Skeletal muscle cell (primary cell): ENCODE results near the gene COL8A1.

Source experiments
- DNase-seq: peaks from one replicate; pipeline ENCODE4 v3.0.0-alpha.2; 2010; ENCODE audit warnings: low read depth
- H3K4me3 ChIP-seq: 2 replicates; pipeline ENCODE4 v1.5.1; 2011; ENCODE audit warnings: low read depth, mild to moderate bottlenecking, control low read depth, low read length, moderate library complexity

Gene COL8A1

DNA sequence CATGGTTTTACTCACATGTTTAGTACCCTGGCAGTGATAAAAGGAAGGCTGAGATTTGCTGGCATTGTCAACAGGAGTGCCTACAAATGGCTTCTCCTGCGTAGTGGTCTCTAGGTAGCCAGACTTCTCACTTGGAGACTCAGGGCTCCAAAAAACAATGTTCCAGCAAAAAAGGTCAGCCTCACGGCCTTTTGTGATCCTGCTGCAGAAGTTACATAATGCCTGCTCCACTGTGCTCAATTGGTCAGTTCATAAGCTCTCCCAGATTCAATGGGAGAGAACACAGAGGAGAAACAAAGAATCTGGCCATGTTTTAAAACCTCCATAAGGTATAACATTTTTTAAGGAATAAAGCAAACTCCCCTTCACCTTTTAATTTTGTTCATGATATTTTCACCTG is 103.2 kb downstream of the COL8A1 start:
- H3K4me3 ChIP-seq = no peak overlapping the region
- DNase-seq = no peak

DNA sequence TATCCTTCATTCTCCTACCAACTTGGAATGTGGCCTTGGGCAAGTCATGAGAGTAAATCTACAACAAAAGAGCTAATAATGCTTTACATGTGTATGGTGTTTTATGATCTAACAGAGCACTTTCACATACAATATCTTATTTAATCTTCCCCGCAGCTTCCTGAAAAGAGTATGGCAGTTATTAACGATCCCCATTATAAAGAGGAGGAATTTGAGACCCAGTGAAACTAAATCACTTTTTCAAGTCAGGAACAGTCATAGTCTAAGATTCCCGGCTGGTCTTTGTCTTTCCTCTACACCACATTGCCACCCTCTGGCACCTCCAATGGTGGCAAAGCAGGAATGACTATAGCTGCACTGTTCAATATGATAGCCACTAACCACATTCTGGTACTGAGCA is 109.5 kb downstream of the COL8A1 start:
- H3K4me3 ChIP-seq = no peak overlapping the region
- DNase-seq = peak; percentile 33

DNA sequence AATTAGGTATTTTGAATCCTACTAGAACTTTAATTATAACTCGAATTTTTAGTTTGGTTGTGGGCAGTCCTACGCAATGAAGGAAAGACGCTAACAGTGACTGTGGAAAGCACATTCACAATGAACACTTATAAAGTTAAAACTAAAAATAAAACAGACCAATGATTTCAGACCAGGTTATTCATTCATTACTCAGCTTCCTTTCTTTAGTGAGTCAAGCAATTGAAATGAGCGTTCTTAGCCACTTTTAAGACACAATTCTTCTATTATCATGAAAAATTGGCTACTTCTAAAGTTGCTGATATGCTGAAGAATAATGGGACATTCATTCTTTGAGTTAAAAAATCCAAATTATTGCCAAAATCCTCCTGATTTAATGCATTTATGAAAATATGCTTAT is 113.3 kb downstream of the COL8A1 start:
- DNase-seq = peak; percentile 55

DNA sequence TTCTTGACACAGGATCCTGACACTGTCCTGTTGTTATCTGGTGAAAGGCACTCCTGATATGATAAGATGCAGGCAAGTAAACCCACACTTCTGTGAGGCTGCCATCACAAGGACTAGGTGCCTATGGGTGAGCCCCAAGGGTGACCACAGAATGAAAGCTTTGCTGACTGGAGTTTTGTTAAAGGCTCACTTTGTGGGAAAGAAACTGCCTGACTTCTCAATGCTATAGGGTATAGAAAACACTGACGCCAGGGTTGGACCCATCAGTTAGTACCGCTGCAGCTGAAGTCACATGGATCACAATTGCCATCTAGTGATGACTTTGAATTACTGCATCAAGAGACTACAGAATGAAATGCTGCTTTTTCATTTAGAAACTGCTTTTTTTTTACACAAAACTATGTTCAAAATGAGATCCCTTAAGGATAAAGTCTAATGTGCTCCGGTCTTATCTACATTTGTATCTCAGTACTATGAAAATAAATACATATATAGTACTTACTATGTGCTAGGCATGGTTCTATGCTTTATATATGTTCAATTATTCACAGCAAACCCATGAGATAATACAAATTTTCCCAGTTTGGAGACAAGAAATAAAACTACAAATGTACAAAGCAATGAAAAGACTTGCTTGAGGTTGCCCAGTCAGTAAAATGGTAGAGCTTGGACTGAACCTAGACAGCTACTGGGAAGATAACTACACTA is 115.0 kb downstream of the COL8A1 start:
- H3K4me3 ChIP-seq = no peak overlapping the region
- peak; percentile 65 for DNase-seq

More for the DNA sequence above, 113.3 kb downstream of the COL8A1 start:
- no peak overlapping the region for H3K4me3 ChIP-seq

DNA sequence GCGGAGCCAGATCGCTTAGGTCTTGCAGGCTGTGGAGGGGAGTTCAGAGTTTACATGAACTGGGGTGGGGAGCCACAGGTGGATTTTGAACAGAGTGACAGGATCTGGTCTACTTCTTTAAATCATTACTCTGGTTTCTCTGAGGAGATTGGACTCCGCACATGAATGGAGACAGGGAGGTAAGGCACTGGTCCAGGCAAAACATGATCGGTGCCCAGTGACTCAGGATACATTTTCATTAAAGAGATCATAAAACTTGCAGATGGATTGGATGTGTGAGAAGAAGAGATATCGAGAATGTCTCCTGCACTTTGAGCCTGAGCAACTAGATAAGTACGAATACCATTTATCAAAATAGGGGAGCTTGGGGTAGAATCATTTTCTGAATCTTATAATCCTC is 117.4 kb downstream of the COL8A1 start:
- no peak for DNase-seq
- no peak overlapping the region for H3K4me3 ChIP-seq

DNA sequence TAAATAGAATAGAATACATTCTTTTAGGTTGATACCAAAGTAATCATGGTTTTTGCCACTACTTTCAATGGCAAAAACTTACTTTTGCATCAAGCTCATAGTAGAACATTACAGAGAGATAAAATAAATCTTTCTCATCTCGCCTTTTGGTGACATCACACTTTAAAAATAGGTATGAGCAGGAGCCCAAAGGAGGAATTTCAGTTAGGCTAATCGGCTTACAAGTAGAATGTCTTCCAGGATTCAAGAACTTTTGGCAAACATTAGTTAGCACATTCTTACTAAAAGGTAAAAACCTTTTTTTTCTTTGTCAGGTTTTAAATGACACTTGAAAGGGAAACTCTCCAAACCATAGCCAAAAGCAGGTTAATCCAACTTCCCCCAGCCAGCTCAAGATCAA is 119.6 kb downstream of the COL8A1 start:
- H3K4me3 ChIP-seq = no peak overlapping the region
- no peak for DNase-seq

DNA sequence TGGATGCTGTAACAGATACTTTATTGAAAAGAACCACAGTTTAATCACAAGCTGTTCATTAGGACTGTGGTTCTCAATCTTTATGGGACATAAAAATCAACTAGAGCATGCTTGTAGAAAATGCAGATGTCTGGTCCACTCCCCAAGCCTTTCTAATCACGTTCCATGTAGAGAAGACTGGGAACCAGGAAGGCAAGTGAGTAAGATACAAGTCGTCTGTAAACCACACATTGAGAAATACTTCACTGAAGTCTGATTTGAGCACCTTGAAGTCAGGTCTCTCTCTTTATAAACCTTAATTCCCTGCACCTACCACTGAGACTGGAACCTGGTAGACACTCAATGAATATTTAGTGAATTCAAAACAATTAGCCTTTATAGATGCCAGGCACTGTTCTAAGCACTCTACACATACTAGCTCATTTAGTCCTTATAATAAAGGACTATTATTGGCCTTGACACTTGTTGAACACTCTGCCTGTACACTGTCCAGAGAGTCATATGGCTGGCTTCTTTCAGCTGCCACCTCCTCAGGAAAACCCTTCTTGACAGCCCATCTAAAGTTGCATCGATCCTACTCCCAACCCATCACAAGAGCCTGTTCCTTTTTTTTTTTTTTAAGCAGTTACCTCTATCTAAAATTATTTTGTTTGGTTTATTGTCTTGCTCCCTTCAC is 120.2 kb downstream of the COL8A1 start:
- DNase-seq = no peak
- no peak overlapping the region for H3K4me3 ChIP-seq

DNA sequence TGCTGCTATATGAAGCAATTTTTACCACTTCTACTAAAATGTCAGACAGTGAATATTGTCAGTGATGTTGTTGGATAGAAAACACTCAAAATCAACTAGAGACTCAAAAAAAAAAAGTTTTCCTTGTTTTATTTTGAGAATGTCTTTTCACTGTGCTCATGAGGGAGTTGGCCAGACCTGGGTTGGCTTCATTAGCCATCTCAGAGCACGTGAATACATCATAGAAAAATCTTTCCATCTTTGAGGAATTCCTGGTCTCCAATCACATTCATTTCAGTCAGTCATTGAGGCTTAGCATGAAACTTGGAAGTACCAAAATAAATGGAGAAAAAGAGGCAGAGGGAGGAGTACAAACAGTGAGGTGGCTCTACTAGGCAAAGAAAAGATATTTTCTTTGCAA is 121.6 kb downstream of the COL8A1 start:
- DNase-seq = no peak

DNA sequence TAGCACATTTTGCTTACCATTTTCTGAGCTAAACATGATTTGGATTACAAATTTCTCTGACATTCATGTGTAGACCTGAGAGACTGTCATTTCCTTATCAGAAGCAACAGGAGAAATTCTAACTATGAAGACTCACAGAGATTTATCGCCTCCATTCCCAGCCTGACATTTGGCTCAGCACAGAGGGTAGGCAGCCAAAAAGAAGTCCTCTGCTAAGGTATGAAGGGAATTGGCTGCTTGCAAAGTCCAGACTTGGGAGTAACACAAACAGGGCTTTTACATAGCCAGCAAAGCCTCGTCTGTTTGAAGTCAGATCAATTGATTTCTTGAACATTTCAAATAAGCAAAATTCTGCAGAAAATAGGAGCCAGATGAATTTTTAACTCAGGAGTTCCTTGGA is 122.2 kb downstream of the COL8A1 start:
- no peak overlapping the region for H3K4me3 ChIP-seq
- DNase-seq = no peak

More for the DNA sequence above, 121.6 kb downstream of the COL8A1 start:
- no peak overlapping the region for H3K4me3 ChIP-seq

DNA sequence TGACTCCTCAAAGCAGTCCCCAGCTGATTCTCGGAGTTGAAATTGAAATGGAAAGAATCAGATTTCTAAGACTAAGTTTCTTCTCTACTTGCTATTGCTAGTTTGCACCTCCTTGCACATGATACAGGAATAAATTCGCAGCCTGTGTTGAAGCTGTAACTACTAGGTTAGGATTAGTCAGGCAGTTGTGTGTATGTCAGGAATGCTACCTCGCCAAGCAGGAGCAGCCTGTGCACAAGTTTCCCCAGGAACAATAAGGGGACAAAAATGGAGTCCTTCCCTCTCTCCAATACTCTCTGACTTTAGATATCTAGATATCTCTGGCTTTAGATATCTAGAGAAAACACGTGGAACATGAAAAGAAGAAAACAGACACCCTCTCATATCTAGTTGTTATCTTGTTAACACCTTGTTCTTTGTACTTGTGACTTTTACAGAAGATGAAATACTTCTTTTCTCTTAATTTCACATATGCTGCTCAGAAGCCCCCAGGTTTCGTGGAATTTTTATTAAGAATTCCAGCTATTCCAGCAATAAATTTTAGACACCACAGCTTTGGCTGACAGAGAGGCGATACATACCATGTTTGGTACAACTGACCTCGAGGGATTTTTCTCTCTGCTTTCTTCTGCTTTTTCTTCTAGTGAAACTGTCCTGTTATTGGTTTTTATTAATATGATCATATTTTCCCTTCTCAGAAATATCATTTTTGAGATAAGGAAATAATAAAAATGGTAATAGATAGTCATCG is 123.2 kb downstream of the COL8A1 start:
- H3K4me3 ChIP-seq = no peak overlapping the region
- DNase-seq = no peak

DNA sequence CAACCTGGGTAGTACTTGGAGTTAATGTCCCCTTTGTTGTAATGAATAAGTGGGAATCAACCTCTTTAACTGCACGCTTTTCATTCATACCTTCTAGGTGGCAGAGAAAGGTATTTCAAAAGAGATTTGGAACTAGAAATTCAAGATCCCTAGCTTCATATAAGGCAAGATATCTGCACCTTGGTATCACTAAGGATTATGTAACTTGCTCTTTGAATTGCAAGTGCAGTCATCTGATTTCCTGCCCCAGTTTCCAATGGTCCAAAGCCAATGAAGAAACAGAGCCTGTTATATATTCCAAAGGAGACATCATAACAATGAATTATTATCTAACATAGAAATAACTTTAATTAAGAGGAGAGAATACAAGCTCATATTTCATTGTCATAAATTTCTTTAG is 124.5 kb downstream of the COL8A1 start:
- no peak for DNase-seq
- H3K4me3 ChIP-seq = no peak overlapping the region

DNA sequence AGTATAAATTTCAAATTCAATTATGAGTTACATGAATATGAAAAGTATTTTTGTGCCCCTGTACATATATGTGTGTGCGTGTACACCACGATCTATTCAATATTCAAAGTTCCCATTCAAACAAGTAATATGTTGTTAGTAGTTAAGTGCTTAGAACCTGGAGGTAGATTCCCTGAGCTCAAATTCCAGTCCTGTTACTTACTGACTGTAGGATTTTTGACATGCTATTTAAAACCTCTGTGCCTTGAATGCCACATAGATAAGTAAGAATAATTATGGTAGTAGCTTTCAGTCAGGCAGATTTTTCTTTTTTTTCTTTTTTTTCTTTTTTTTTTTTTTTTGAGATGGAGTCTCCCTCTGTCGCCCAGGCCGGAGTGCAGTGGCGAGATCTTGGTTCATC is 126.0 kb downstream of the COL8A1 start:
- H3K4me3 ChIP-seq = no peak overlapping the region
- no peak for DNase-seq

DNA sequence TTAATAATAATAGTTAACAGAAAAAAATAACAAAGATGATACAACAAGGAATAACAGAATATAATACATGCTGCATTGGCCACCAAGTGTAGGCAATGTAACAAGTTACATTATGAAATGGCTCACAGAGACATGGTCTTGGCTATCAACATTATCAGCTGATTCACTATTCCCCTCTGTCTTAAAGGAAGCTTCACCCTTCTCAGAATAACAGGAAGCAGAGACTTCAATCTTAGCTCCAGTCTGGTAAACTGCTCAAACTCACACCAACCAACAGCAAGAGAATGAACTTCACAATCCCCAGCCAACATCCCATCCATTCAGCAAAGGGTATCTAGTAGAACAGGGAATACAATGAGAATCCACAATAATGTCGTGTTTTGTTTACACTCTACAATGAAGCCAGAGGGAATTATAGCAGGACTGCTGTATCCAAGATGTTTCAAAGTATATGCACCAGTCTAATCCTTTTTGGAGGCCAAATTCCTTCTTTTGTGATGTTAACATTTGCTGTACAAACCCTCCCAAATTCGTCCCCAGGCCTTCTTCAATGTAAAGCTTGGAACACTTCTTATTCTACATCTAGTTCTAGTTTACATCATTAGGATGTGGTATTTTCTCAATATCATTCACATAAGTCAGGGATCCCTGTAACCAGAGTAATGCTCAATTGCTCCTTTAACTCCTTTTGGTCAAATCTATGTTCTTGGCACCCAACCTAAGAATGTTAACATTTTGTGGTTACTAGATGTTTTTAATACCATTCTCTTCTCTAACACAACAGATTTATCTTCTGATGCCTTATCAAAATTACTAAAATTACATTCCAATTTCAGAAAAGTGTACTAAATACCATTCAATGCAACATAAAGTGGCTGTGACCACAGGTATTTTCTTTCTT is 126.9 kb downstream of the COL8A1 start:
- H3K4me3 ChIP-seq = no peak overlapping the region
- DNase-seq = peak; percentile 45

DNA sequence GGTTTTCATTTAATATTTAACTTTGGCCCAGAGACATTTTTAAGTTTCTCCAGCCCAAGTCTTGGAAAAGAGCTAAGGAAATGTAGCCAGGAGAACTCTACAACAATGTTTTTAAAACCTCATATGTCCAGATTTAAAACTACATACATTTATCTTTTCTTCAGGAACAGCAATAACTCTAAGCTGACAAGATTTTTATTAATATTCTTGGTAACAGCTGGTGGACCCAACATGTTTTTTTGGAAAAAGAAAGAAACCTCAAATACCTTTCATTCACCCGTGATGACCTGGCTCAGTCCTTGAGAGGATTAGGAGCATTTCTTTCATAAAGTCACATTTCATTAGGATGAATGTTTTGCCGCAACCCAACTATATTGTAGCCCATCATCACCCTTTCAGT is 128.9 kb downstream of the COL8A1 start:
- no peak overlapping the region for H3K4me3 ChIP-seq
- DNase-seq = no peak

DNA sequence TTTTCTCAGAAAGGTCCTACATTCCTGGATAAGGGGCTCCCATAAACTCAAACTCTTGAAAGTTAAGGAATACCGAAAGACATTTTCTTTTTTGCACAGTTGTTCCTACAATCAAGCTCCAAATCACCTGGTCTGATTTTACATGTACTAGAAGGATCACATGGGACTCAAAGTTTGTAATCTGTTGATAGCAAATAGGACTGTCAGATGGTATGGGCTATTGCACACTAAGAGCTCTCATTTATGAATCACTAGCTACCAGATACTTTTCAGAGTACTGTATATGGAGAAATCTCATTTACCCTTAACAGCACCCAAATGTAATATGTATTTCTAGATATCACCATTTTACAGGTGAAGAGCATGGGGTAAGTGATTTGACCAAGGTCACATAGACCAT is 129.7 kb downstream of the COL8A1 start:
- DNase-seq = no peak

DNA sequence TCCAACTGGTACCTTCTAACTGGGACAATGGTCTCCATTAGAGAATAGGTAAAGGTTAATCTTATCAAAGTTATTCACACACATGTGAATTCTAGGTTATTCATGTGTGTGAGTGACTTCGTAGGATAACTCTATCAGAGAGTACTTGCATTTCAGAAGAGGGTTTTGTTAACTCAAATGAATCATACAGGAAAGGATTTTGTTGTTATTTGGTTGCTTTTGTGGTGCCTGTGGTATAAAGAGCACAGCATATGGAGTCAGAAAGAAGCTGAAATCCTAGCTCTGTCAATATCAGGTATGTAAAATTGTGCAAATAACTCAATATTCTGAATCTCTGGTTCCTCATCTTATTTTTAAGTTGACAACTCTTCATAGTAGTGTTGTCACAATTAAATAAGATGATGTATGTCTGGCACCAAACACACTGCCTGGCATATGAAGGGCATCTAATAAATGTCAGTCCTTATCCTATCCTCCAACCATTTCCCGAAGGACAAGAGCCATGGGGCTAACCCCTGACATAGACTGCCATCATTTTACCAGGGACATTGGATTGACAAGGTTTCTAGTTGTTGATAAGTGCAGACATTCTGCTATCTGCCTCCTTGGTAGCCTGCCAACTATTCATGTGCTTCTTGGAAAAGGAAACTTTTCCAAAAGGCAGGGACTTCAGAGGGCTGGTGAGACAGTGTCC is 130.6 kb downstream of the COL8A1 start:
- DNase-seq = no peak
- H3K4me3 ChIP-seq = no peak overlapping the region

More for the DNA sequence above, 129.7 kb downstream of the COL8A1 start:
- H3K4me3 ChIP-seq = no peak overlapping the region

DNA sequence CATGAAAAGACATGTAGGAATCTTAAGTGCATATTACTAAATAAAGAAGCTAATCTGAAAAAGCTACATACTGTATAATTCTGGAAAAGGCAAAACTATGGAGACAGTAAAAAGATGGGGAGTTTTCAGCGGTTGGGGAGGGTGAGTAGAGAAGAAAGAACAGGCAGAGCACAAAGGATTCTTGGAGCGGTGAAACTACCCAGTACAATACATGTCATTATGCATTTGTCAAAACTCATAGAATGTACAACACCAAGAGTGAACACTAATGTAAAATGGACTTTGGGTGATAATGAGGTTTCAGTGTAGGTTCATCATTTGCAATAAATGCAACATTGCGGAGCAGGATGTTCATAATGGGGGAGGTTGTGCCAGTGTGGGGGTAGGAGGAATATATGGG is 133.8 kb downstream of the COL8A1 start:
- no peak overlapping the region for H3K4me3 ChIP-seq
- no peak for DNase-seq

DNA sequence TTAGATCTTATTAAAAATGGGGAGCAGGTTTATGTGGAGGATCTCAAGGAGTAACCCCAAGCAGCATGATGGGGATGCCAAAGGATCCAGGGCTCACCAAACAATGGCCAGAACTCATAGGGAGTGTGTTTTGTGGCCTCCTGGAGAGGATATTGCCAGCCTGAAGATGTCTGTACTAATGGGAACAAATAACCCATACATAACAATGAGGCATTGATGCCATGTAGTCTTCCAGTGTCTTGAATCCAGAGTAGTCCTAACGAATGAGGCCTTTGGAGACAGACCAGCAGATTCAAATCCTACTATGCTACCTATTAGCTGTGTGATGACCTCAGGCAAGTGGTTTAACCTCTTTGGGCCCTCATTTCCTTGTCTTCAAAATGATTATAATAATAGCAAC is 134.3 kb downstream of the COL8A1 start:
- no peak for DNase-seq
- H3K4me3 ChIP-seq = no peak overlapping the region

DNA sequence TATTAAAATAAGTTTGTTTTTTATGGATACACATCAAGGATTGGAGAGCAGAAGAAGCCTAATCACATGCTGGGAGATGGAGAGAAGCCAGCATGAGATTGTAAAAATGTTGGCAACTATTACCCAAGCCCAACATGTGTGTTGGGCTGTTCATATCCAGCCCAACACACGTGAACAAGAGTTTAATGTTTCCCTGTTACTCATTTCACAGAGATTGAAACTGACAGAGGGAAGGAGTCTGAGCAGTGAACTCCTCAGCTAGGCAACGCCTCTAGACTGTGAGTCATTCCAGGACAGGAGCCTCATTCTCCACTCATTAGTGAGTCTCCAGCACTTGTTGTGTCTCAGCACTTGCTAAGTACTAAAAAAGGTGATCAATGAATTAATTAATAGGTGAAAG is 136.1 kb downstream of the COL8A1 start:
- peak; percentile 76 for DNase-seq
- H3K4me3 ChIP-seq = no peak overlapping the region
